Neuronal stem cell (in vitro differentiated cells): ENCODE data around the gene RBM5.

Source experiments
- DNase-seq: peaks from one replicate; pipeline ENCODE4 v3.0.0-alpha.2; 2013; ENCODE audit warnings: low spot score
- H2AFZ ChIP-seq: one replicate; pipeline ENCODE4 v1.6.1; 2013; ENCODE audit warnings: mild to moderate bottlenecking, low read length, inconsistent platforms
- H2AK5ac ChIP-seq: 2 replicates; pipeline ENCODE4 v1.6.1; 2013; ENCODE audit warnings: low read depth, mild to moderate bottlenecking, inconsistent platforms, low read length, moderate library complexity, mixed read lengths
- H2BK120ac ChIP-seq: 2 replicates; pipeline ENCODE4 v1.6.1; 2013; ENCODE audit warnings: low read depth, mild to moderate bottlenecking, inconsistent platforms, low read length, moderate library complexity, mixed read lengths
- H2BK12ac ChIP-seq: one replicate; pipeline ENCODE4 v1.6.1; 2013; ENCODE audit warnings: low read length, inconsistent platforms
- H2BK15ac ChIP-seq: 2 replicates; pipeline ENCODE4 v1.6.1; 2013; ENCODE audit warnings: mild to moderate bottlenecking, low read length, inconsistent platforms, mixed read lengths
- H2BK5ac ChIP-seq: one replicate; pipeline ENCODE4 v1.6.1; 2013; ENCODE audit warnings: inconsistent platforms, mild to moderate bottlenecking, low read length, moderate library complexity
- H3K14ac ChIP-seq: one replicate; pipeline ENCODE4 v1.6.1; 2013; ENCODE audit warnings: low read length, inconsistent platforms
- H3K18ac ChIP-seq: 2 replicates; pipeline ENCODE4 v1.6.1; 2013; ENCODE audit warnings: low read length, inconsistent platforms
- H3K23ac ChIP-seq: 2 replicates; pipeline ENCODE4 v1.6.1; 2013; ENCODE audit warnings: low read depth, mild to moderate bottlenecking, mixed read lengths, low read length, inconsistent platforms; ENCODE audit not compliant: poor library complexity
- H3K27ac ChIP-seq: replicated peaks from 3 replicates; pipeline ENCODE4 v1.5.1; 2013; ENCODE audit warnings: low read length, inconsistent platforms
- H3K27me3 ChIP-seq, 3 experiments: 2 replicates each; pipeline ENCODE4 v1.6.1; 2013; ENCODE audit warnings: low read length in 3 of 3, mild to moderate bottlenecking in 2 of 3, inconsistent platforms in 1 of 3, low read depth in 1 of 3, mixed read lengths in 1 of 3, moderate library complexity in 1 of 3; ENCODE audit not compliant: control insufficient read depth in 3 of 3, insufficient read depth in 3 of 3
- H3K36me3 ChIP-seq, 2 donors: replicated peaks in 1 of 2; 2 replicates each; pipeline ENCODE4 v1.6.1; 2013; ENCODE audit warnings: low read length in 2 of 2; ENCODE audit not compliant: control insufficient read depth in 2 of 2, insufficient read depth in 2 of 2
- H3K4ac ChIP-seq: 2 replicates; pipeline ENCODE4 v1.6.1; 2013; ENCODE audit warnings: inconsistent platforms, mild to moderate bottlenecking, low read length, moderate library complexity
- H3K4me1 ChIP-seq, 2 donors: 1 replicate in 1 of 2; 2 replicates in 1 of 2; pipeline ENCODE4 v1.6.1; 2013; ENCODE audit warnings: low read length in 2 of 2, low read depth in 1 of 2; ENCODE audit not compliant: control insufficient read depth in 2 of 2, insufficient read depth in 1 of 2
- H3K4me2 ChIP-seq: one replicate; pipeline ENCODE4 v1.6.1; 2013; ENCODE audit warnings: mild to moderate bottlenecking, low read length, inconsistent platforms; ENCODE audit not compliant: insufficient read depth, poor library complexity, severe bottlenecking
- H3K4me3 ChIP-seq, 2 donors: 2 replicates each; pipeline ENCODE4 v1.5.1; 2013; ENCODE audit warnings: low read length in 2 of 2, mild to moderate bottlenecking in 2 of 2, inconsistent platforms in 1 of 2, moderate library complexity in 1 of 2
- H3K79me1 ChIP-seq: one replicate; pipeline ENCODE4 v1.6.1; 2013; ENCODE audit warnings: low read depth, mild to moderate bottlenecking, inconsistent platforms, low read length, moderate library complexity
- H3K9ac ChIP-seq: one replicate; pipeline ENCODE4 v1.6.1; 2013; ENCODE audit warnings: mild to moderate bottlenecking, low read depth, low read length, inconsistent platforms; ENCODE audit not compliant: poor library complexity
- H3K9me3 ChIP-seq, 2 donors: replicated peaks in 1 of 2; 2 replicates each; pipeline versions ENCODE3 to v1.6.1; 2013; ENCODE audit warnings: low read length in 2 of 2, mild to moderate bottlenecking in 2 of 2, inconsistent platforms in 1 of 2, low read depth in 1 of 2, mixed read lengths in 1 of 2, moderate library complexity in 1 of 2; ENCODE audit not compliant: control insufficient read depth in 2 of 2, insufficient read depth in 1 of 2
- H4K8ac ChIP-seq: one replicate; pipeline ENCODE4 v1.6.1; 2013; ENCODE audit warnings: low read depth, mild to moderate bottlenecking, inconsistent platforms, low read length, moderate library complexity
- H4K91ac ChIP-seq: one replicate; pipeline ENCODE4 v1.6.1; 2013; ENCODE audit warnings: low read length, low read depth, mild to moderate bottlenecking, inconsistent platforms; ENCODE audit not compliant: poor library complexity
- WGBS, 2 donors: extraction: QIAGEN DNeasy Blood & Tissue Kit; methylation state at CpG; one replicate each; pipeline ENCODE4 v1.1.7; 2013; ENCODE audit warnings: missing lambda C conversion rate in 2 of 2, mixed read lengths in 1 of 2; ENCODE audit not compliant: insufficient read length in 2 of 2, insufficient replicate concordance in 1 of 2; ENCODE audit errors: extremely low coverage in 2 of 2; 5-methylcytosine and 5-hydroxymethylcytosine counted together

Gene RBM5

DNA sequence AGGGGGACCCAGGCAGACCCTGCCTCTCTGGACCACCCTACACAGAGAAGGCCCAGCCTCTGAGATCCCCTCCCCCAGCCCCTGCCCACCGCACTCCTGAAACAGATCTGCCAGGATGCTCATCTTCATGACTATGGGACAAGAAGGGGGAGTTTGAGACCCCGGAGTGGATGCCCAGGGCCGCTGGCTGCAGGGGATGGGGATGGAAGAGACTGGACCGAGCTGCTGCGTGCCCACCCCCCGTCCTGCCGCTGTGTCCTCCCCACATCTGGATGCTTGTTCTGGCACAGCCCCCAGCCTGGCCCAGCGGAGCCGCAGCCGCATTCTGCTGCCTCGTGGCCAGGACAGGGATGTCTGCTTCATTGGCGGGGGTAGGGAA is 36.1 kb downstream of the RBM5 start:
- Histone ChIP-seq H2AFZ (peak overlapping the region; percentile 17), H2BK15ac (peak overlapping the region; percentile 93), H3K27ac (no peak overlapping the region), H3K23ac (peak overlapping the region; percentile 44), H4K8ac (no peak overlapping the region), H3K18ac (peak overlapping the region; percentile 97), H3K4me3 (no peak overlapping the region), H3K79me1 (no peaks in the 10 kb centered on the region), H3K36me3 (peaks cover 11 to 17% of the 10 kb centered on the region in 2 donors), H2BK12ac (peak overlapping the region; percentile 93), H3K4me2 (no peak overlapping the region), H3K4me1 (peaks cover 24 to 32% of the 10 kb centered on the region in 2 donors), H3K9ac (peak overlapping the region; percentile 50), H3K4ac (peak overlapping the region; percentile 68), H4K91ac (peak overlapping the region; percentile 82), H3K27me3 (no peaks in the 10 kb centered on the region), H3K9me3 (no peaks in the 10 kb centered on the region), H2BK5ac (peak overlapping the region; percentile 78), H2AK5ac (peak overlapping the region; percentile 99), H3K14ac (peak overlapping the region; percentile 95), H2BK120ac (peak overlapping the region; percentile 85)
- WGBS, 2 donors: no CpG with 5 or more reads among the region's 12 CpGs
- no peak for DNase-seq

DNA sequence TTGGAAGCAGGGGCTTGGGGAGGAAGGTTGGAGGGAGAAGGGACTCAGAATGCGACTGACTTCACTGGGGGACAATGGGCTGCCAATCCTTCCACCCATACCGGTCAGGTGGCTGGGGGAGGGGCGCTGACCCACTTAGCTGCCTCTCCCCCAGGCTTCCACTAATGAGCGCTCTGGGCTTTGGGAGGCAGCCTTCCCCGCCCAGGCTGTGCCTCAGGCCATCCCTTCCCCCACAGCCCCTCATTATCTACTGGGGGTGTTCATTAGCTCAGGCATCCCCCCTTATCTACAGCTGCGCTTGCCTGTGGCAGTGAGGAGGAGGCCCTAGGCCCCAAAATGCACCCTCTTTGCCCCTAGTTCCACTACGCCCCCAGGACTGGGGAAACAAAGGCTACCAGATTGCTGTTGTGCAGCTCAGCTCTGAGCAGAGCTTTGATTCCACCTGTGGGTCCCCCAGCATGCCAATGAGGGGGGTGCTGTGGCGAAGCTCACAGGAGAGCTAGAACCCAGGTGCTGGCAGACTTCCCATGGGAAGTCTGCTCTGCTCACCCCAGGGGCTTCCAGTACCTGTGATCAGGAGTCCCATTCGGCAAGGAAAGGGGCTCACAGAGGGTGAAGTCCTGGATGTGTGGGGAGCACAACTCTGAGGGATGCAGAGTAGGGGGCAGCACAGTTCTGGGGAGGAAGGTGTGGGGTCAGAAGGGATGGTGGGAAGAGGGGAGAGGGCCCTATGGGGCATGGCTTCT is 37.0 kb downstream of the RBM5 start:
- no peaks in the 10 kb centered on the region for H3K79me1 ChIP-seq
- no peaks in the 10 kb centered on the region for H3K9me3 ChIP-seq
- peak overlapping the region; percentile 87 for H3K4ac ChIP-seq
- H2BK12ac ChIP-seq: peak overlapping the region; percentile 27
- no peak overlapping the region for H4K8ac ChIP-seq
- DNase-seq: no peak
- whole genome bisulfite sequencing, 2 donors: no CpG with 5 or more reads among the region's 9 CpGs
- H3K4me1 ChIP-seq: peaks cover 24 to 32% of the 10 kb centered on the region in 2 donors
- H4K91ac ChIP-seq: peak overlapping the region; percentile 94
- H3K27me3 ChIP-seq: no peaks in the 10 kb centered on the region
- peak overlapping the region; percentile 81 for H3K18ac ChIP-seq
- H3K4me3 ChIP-seq: no peak overlapping the region
- peak overlapping the region; percentile 10 for H3K14ac ChIP-seq
- H3K23ac ChIP-seq: peak overlapping the region; percentile 83
- peak overlapping the region; percentile 99 for H2AK5ac ChIP-seq
- H2BK15ac ChIP-seq: peak overlapping the region; percentile 80
- H2BK120ac ChIP-seq: peak overlapping the region; percentile 85
- peak overlapping the region; percentile 64 for H3K27ac ChIP-seq
- peak overlapping the region; percentile 97 for H2BK5ac ChIP-seq
- H3K36me3 ChIP-seq: peaks cover 3 to 8% of the 10 kb centered on the region in 2 donors
- H2AFZ ChIP-seq: peak overlapping the region; percentile 82
- H3K9ac ChIP-seq: no peak overlapping the region
- H3K4me2 ChIP-seq: peak overlapping the region; percentile 36

DNA sequence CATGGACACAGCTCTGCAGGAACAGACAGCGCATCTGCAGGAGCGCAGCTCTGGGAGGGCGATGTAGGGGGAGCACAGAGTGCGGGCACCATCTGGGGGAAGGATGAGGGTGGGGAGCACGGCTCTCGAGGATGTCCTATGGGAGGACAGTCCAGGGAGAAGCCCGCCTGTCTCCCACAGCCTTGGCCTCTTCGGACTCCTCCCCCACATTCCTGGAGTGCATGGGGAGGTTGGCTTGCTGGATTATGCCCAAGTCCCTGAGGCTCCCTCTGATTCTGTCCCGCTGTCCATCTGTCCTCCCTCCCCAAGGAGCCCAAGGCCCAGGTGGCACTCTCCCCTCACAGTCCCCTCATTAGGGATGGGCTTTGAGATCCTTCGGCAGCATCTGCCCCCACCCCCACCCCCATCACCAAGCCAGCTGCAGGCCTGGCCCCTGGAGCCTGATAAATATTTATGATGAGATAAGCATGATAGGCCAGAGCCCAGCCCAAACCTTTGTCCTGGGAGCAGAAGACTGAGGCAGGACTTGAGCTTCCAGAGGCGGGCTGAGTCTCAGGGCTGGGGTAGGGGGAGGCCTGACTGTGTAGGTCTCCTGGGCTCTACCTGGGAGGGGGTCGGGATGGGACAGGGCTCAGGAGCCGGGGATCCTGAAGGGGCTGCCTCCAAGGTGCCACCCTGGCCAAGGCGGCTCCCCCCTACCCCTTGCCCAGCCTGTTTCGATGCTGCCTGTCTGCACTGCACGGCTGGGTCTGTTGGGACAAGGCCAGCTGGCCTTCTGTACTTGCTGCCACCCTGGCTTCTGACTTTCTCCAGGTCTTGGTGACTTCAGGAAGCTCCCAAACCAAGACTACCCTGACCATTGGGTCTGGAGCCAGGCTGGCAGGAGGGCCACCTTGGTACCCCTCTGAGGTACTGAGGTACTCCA is 37.8 kb downstream of the RBM5 start:
- Histone ChIP-seq H3K79me1 (no peaks in the 10 kb centered on the region), H2AFZ (peak overlapping the region; percentile 82), H3K27me3 (peaks cover 0 to 2% (median 0%) of the 10 kb centered on the region in 3 experiments), H3K4me1 (peaks cover 24 to 32% of the 10 kb centered on the region in 2 donors), H3K9ac (no peak overlapping the region), H3K23ac (no peak overlapping the region), H3K27ac (peak overlapping the region; percentile 64), H3K4me2 (no peak overlapping the region), H3K36me3 (no peaks in the 10 kb centered on the region), H2BK120ac (peak overlapping the region; percentile 85), H4K91ac (peak overlapping the region; percentile 94), H2AK5ac (peak overlapping the region; percentile 99), H2BK5ac (peak overlapping the region; percentile 97), H3K4ac (peak overlapping the region; percentile 87), H3K18ac (peak overlapping the region; percentile 81), H2BK12ac (peak overlapping the region; percentile 47), H3K4me3 (no peak overlapping the region), H2BK15ac (peak overlapping the region; percentile 80), H3K9me3 (no peaks in the 10 kb centered on the region), H3K14ac (peak overlapping the region; percentile 14), H4K8ac (no peak overlapping the region)
- no peak for DNase-seq
- no CpG with 5 or more reads among the region's 16 CpGs for WGBS, 2 donors
